ENCODE measurements around the gene SLC16A2. TPM values are rescaled to one million over a fixed set of nuclear protein-coding genes. Genes with fewer than 3 reads are reported as not detected.

Gene SLC16A2
- polyA plus RNA-seq, 1 experiment, result 61.6 TPM

DNA sequence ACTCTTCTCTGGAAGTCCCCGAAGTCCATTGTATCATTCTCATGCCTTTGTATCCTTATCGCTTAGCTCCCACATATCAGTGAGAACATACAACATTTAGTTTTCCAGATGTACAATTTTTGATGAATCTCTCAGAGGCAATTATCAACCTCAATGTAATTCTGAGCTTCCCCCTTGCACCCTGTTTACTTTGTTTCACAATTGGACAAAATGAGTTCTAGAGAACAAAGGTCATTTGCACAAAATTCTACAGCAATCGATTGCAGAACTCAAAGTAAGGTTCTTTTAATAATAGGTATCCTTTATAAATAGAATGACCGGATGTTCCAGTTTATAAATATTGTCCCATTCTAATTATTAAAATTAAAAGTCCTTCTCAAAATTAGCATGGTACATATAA is 79.3 kb downstream of the SLC16A2 start:
- DNase-seq (ENCODE audit: low read depth), result no peak
- Histone ChIP-seq H3K36me3 (ENCODE audit: control insufficient read depth, insufficient read depth, low read length) (no peaks in the 10 kb centered on the region), H3K27me3 (ENCODE audit: control insufficient read depth, insufficient read depth, low read length) (no peaks in the 10 kb centered on the region), H3K4me3 (ENCODE audit: low read depth, low read length) (no peak overlapping the region)
- TF ChIP-seq CTCF (IDR thresholded peaks at IDR 0.05; ENCODE audit: insufficient read depth, low read depth, low read length), result no peak
- POLR2A ChIA-PET, result no interaction called here
- CTCF ChIA-PET, result no interaction called here

GRCh38 chrX:74505437-74505836 is 84.1 kb downstream of the SLC16A2 start:
- ChIA-PET POLR2A (no interaction called here), CTCF (no interaction called here)
- H3K4me3 ChIP-seq (ENCODE audit: low read depth, low read length), result no peak overlapping the region

DNA sequence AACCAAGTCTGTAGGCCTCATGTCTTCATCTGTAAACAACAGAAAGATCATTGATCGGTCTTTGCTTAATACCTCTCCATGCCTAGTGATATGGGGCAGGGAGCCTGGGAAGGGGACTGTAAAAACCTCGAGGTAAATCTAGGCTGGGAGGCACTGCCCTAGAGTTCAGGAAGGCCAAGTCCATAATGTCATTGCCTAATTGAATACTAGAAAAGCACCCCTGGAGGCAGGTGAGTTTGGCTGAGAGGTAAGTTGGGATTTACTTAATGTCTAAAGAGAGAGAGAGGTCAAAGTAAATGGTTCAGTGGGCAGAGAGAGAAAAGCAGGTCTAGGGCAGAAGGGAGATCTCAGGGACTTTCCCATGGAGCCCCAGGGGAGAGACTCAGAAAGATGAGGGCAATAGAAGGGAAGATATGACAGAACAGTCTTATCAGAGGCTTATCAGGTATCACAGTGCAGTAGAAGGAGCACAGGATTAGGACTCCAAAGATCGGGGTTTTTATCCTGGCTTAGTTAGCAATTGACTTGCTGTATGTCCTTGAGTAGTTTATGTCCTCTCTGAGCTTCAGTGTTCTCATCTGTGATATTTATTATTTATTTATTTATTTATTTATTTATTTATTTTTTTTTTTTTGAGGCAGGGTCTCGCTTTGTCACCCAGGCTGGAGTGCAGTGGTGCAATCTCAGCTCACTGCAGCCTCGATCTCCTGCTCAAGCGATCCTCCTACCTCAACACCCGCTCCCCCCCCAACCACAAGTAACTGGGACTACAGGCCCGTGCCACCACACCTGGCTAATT is 85.2 kb downstream of the SLC16A2 start:
- Histone ChIP-seq H3K27me3 (ENCODE audit: control insufficient read depth, insufficient read depth, low read length) (no peaks in the 10 kb centered on the region), H3K4me3 (ENCODE audit: low read depth, low read length) (no peak overlapping the region), H3K36me3 (ENCODE audit: control insufficient read depth, insufficient read depth, low read length) (no peaks in the 10 kb centered on the region)
- CTCF ChIA-PET, result interaction anchor here (0.6 kb wide), 1 partner anchor 25 kb away, joined by 4 read pairs; no protein-coding TSS in a partner anchor
- POLR2A ChIA-PET, result no interaction called here
- no peak for DNase-seq (ENCODE audit: low read depth)
- no peak for TF ChIP-seq CTCF (IDR thresholded peaks at IDR 0.05; ENCODE audit: insufficient read depth, low read depth, low read length)

More at GRCh38 chrX:74505437-74505836, 84.1 kb downstream of the SLC16A2 start:
- Histone ChIP-seq H3K36me3 (ENCODE audit: control insufficient read depth, insufficient read depth, low read length) (no peaks in the 10 kb centered on the region), H3K27me3 (ENCODE audit: control insufficient read depth, insufficient read depth, low read length) (no peaks in the 10 kb centered on the region)
- no peak for TF ChIP-seq CTCF (IDR thresholded peaks at IDR 0.05; ENCODE audit: insufficient read depth, low read depth, low read length)
- no peak for DNase-seq (ENCODE audit: low read depth)

GRCh38 chrX:74507191-74507590 is 85.9 kb downstream of the SLC16A2 start:
- Histone ChIP-seq H3K27me3 (ENCODE audit: control insufficient read depth, insufficient read depth, low read length) (no peaks in the 10 kb centered on the region), H3K36me3 (ENCODE audit: control insufficient read depth, insufficient read depth, low read length) (no peaks in the 10 kb centered on the region), H3K4me3 (ENCODE audit: low read depth, low read length) (no peak overlapping the region)
- ChIA-PET POLR2A (no interaction called here), CTCF (interaction anchor here (0.6 kb wide), 1 partner anchor 24 kb away, joined by 4 read pairs; no protein-coding TSS in a partner anchor)
- no peak for DNase-seq (ENCODE audit: low read depth)
- TF ChIP-seq CTCF (IDR thresholded peaks at IDR 0.05; ENCODE audit: insufficient read depth, low read depth, low read length), result no peak

- Histone ChIP-seq H3K36me3 (ENCODE audit: control insufficient read depth, insufficient read depth, low read length) (no peaks in the 10 kb centered on the region), H3K4me3 (ENCODE audit: low read depth, low read length) (no peak overlapping the region), H3K27me3 (ENCODE audit: control insufficient read depth, insufficient read depth, low read length) (no peaks in the 10 kb centered on the region)
- ChIA-PET POLR2A (no interaction called here), CTCF (no interaction called here)
- TF ChIP-seq CTCF (IDR thresholded peaks at IDR 0.05; ENCODE audit: insufficient read depth, low read depth, low read length), result no peak
- DNase-seq (ENCODE audit: low read depth), result no peak
Measured at GRCh38 chrX:74509989-74510388, 88.7 kb downstream of the SLC16A2 start.
